GM18520 (cell line): ENCODE measurements around the gene ELOB.
A peak's percentile ranks its signal among the peaks of the same experiment; 100 is the strongest.

Experiments
- ATAC-seq: cut with Tn5 transposase; IDR thresholded peaks from one replicate; pipeline ENCODE4 v1.9.1; 2021; ENCODE audit not compliant: unreplicated experiment

Gene ELOB

DNA sequence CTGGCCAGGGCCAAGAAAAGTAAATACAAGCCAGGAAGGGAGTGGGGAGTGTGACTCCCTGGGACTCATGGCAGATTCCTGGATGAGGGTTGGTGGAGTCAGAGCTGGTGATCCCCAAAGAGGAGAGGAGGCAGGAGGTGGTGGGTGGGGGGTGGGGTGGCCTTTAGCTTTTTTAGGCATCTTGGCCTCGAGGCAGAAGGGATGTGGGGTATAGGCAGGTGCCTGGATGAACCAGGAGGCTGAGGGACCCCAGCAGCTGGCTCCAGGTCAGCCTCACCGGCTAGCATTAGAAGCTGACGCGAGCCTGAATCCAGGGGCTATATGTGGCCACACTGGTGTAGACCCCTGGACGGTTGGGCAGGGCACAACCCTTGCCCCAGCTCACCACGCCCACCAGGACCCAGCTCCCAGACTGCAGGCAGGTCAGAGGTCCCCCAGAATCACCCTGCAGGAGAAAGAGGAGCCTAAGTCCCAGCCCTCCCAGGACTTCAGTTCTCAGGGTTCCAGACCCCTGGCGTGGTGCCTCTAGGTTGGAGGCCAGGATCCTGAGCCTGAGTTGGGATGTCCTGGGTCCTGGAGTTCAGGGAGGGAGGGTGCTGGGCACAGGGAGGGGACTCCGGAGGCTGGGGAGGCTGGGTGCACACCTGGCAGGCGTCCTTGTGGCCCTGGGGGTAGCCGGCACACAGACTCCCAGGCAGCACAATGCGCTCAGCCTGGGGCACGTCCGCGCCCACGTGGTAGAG lies 7.4 kb upstream of the ELOB start:
- no peak for ATAC-seq

GRCh38 chr16:2783581-2784357 lies 6.7 kb upstream of the ELOB start:
- no peak for ATAC-seq

GRCh38 chr16:2782583-2783351 lies 5.7 kb upstream of the ELOB start:
- no peak for ATAC-seq

GRCh38 chr16:2779978-2780898 lies 3.2 kb upstream of the ELOB start:
- ATAC-seq, result no peak

GRCh38 chr16:2779151-2779920 lies 2.3 kb upstream of the ELOB start:
- no peak for ATAC-seq

GRCh38 chr16:2778630-2778958 lies 1.5 kb upstream of the ELOB start:
- no peak for ATAC-seq

DNA sequence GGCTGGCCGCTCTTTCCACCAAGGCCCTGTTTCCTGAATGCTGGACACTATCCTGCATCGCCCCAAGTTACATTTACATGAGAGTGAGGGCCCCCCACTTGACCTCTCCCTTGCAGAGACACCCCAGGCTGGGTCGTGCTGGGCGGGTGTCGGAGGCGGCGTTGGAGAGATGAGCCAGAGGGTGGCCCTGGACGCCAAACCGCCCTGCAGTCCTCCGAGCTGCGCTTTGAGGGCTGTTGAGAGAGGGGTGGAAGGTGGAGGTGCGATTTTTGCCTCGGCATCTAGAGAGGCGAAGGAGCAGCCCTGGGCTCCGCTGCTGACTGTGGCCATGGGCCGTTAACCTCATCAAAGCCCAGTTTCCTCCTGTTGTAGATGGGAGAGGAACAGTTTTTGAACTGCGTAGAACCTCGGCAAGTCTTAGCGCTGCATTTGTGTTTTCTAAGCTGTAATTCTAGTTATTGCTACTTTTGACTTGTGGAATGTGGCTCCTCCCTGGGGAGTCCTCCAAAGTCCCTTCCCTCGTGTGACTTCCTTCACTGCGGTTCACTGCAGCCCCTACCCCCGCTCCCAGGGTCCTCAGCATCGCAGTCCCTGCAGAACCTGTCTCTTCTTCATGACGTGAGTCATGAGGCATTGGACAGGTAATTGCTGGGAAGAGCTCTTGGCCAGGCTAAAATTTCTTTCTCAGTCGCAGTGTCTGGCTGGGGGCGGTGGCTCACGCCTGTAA lies 986 bp upstream of the ELOB start:
- ATAC-seq, result no peak

DNA sequence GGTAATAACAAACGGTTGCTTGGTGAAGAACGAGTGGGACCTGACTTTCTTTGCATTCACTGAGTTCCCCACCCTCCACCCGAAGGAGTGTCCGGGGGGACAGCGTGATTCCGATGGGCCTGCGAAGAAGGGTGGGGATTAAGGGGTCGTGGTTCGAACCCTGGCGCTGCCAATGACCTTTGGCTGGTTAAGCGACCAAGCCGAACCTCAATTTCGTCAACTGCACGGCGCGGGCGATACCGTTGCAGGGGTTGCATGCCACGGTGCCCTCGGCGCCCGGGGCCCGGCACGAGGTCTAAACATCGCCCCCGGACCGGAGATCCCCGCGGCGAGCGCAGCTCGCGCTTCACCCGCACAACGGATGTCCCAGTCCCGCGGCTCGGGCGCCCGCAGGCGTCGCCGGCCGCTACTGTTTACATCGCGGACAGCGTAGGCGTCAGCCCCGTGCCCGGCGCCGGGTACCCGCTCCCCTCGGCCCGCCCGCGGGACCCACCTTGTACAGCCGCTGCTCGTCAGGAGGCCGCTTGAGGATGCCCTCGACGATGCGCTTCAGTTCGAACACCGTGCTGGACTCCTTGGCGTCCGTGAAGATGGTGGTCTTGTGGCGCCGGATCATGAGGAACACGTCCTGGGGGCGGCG lies 460 bp downstream of the ELOB start:
- ATAC-seq, result peak; percentile 16

- ATAC-seq, result no peak
These were observed 1.1 kb downstream of the ELOB start for GRCh38 chr16:2775765-2776499.

DNA sequence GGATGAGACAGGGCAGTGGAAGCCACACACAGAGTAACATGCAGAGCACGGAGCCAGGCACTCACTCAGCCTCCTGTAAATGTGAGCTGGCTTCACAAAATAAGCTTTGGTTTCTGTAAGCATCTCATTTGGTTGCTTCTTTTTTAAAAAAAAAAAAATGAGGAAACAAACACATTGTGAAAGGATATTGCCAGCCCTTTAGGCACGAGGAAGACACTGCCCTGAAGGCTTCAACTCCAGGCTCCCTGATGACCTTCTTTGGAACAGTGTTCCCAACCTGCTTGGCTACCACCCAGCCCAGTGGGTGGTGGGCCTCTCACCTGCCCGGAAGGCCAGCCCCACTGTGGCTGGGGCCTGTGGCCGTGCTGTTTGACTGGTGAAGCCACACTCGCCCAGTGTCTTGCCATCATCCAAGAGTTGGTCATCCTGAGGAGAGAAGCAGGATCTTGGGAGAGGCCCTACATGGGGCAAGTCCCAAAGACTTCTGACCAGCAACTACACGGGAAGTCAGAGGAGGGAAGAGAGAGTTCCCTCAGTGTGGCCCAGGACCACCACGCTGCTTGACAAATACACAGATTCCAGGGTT lies 1.9 kb downstream of the ELOB start:
- ATAC-seq, result no peak

- ATAC-seq, result no peak
These were observed 2.8 kb downstream of the ELOB start for GRCh38 chr16:2774161-2774891.

- ATAC-seq, result no peak
These were observed 3.7 kb downstream of the ELOB start for GRCh38 chr16:2773188-2773968.

- no peak for ATAC-seq
These were observed 5.3 kb downstream of the ELOB start for GRCh38 chr16:2771496-2772402.

DNA sequence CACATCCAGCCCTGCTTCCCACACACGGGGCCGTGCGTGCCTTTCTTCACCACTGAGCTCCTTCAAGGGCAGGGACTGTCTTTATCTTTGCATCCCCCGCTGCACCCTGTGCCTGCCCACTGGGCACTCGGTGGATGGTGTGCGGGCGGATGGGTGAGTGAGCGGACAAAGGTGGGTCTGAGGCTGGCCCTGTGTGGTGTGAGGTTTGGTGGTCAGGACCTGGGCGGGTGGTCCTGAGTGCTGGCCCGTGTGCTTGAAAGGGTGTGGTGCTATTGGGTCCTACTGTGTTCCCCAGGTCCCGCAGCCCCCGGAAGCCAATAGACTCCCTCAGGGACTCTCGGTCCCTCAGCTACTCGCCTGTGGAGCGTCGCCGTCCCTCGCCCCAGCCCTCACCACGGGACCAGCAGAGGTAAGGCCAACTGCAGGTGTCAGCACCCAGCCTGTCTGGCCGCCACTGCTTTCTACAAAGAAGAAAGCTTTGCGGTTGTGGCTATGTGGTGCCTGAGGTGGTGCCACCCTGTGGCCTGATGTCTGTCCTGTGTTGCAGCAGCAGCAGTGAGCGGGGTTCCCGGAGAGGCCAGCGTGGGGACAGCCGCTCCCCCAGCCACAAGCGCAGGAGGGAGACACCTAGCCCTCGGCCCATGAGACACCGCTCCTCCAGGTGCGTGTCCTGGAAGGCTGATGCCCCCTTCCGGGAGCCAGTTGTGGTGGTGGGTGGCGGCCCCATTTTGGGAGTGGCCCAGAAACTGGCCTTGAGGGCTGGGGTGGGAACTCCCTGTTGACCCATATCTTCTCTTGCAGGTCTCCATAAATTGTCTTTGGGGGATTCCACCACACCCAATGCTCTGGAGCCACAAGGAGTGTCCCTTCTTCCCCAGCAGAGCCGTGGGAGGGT lies 6.8 kb downstream of the ELOB start:
- no peak for ATAC-seq
